Activated CD4-positive, alpha-beta T cell treated with anti-CD3 and anti-CD28 coated beads, Interleukin-2, amount 10 ng/mL, durations not matched to agents 24 days and 14 days (primary cell): ENCODE results near the gene MATK. TPM values are rescaled to one million over a fixed set of nuclear protein-coding genes. Genes with fewer than 3 reads are reported as not detected.

Experiments used
- DNase-seq: peaks from one replicate; pipeline ENCODE4 v3.0.0; 2022
- H3K27ac Mint-ChIP-seq: one replicate; pipeline ENCODE4 v1.8.0; 2022; ENCODE audit warnings: mild to moderate bottlenecking, mixed read lengths
- H3K27me3 Mint-ChIP-seq: one replicate; pipeline ENCODE4 v1.8.0; 2022; ENCODE audit warnings: mixed read lengths
- H3K36me3 Mint-ChIP-seq: one replicate; pipeline ENCODE4 v1.8.0; 2022; ENCODE audit warnings: low read depth, mild to moderate bottlenecking, mixed read lengths
- H3K4me1 Mint-ChIP-seq: one replicate; pipeline ENCODE4 v1.8.0; 2021; ENCODE audit warnings: mixed read lengths
- H3K4me3 Mint-ChIP-seq: one replicate; pipeline ENCODE4 v1.8.0; 2022; ENCODE audit warnings: mild to moderate bottlenecking, moderate library complexity, mixed read lengths
- H3K9me3 Mint-ChIP-seq: one replicate; pipeline ENCODE4 v1.8.0; 2021; ENCODE audit warnings: mixed read lengths
- intact Hi-C: fragments of 100-400 bp; cut with micrococcal nuclease; formaldehyde crosslinking; loops from one replicate; pipeline ENCODE4 v1.15.1; 2023
- total RNA-seq: library from RNA; stranded (reverse); gene quantifications from 2 replicates; pipeline ENCODE4 v1.2.3, GENCODE V29; 2022

MATK gene
- total RNA-seq, 1 donor from 2014 or later: 31.6 TPM

- no peaks in the 10 kb centered on the region for H3K4me1 Mint-ChIP-seq
- DNase-seq: no peak
- no peak overlapping the region for H3K4me3 Mint-ChIP-seq
- no peak overlapping the region for H3K27ac Mint-ChIP-seq
- intact Hi-C loops: no loop called here
- peaks cover 12% of the 10 kb centered on the region for H3K9me3 Mint-ChIP-seq
- no peaks in the 10 kb centered on the region for H3K27me3 Mint-ChIP-seq
- peaks cover 23% of the 10 kb centered on the region for H3K36me3 Mint-ChIP-seq
Measured at GRCh38 chr19:3778104-3778867, 7.9 kb downstream of the MATK start.

- Mint-ChIP-seq H3K4me3 (no peak overlapping the region), H3K9me3 (peaks cover 3% of the 10 kb centered on the region), H3K27me3 (no peaks in the 10 kb centered on the region), H3K36me3 (peaks cover 10% of the 10 kb centered on the region), H3K4me1 (no peaks in the 10 kb centered on the region), H3K27ac (no peak overlapping the region)
- intact Hi-C loops: no loop called here
- no peak for DNase-seq
Measured at GRCh38 chr19:3776479-3777040, 9.6 kb downstream of the MATK start.

- DNase-seq: no peak
- H3K9me3 Mint-ChIP-seq: no peaks in the 10 kb centered on the region
- peaks cover 3% of the 10 kb centered on the region for H3K36me3 Mint-ChIP-seq
- intact Hi-C loops: no loop called here
- no peak overlapping the region for H3K4me3 Mint-ChIP-seq
- H3K27me3 Mint-ChIP-seq: no peaks in the 10 kb centered on the region
- no peaks in the 10 kb centered on the region for H3K4me1 Mint-ChIP-seq
- H3K27ac Mint-ChIP-seq: no peak overlapping the region
Measured at GRCh38 chr19:3775831-3776230, 10.3 kb downstream of the MATK start.

- intact Hi-C loops: no loop called here
- Mint-ChIP-seq H3K27me3 (no peaks in the 10 kb centered on the region), H3K27ac (no peak overlapping the region), H3K36me3 (peaks cover 2% of the 10 kb centered on the region), H3K9me3 (no peaks in the 10 kb centered on the region), H3K4me3 (no peak overlapping the region), H3K4me1 (no peaks in the 10 kb centered on the region)
- DNase-seq: no peak
Measured at GRCh38 chr19:3775374-3775711, 10.8 kb downstream of the MATK start.

- Mint-ChIP-seq H3K27ac (no peak overlapping the region), H3K4me3 (no peak overlapping the region), H3K36me3 (peaks cover 2% of the 10 kb centered on the region), H3K9me3 (no peaks in the 10 kb centered on the region), H3K27me3 (no peaks in the 10 kb centered on the region), H3K4me1 (no peaks in the 10 kb centered on the region)
- no peak for DNase-seq
- intact Hi-C loops: no loop called here
Measured at GRCh38 chr19:3774621-3775373, 11.4 kb downstream of the MATK start.

GRCh38 chr19:3773814-3774515 lies 12.2 kb downstream of the MATK start:
- Mint-ChIP-seq H3K27ac (no peak overlapping the region), H3K4me1 (no peaks in the 10 kb centered on the region), H3K4me3 (no peak overlapping the region), H3K9me3 (no peaks in the 10 kb centered on the region), H3K36me3 (peaks cover 2% of the 10 kb centered on the region), H3K27me3 (no peaks in the 10 kb centered on the region)
- DNase-seq: no peak
- intact Hi-C loops: no loop called here

GRCh38 chr19:3771906-3772455 lies 14.2 kb downstream of the MATK start, which contains the start of gene RAX2:
Gene RAX2 (minus strand): TSS chr19:3772228. CDS start chr19:3771742, 486 bp downstream.
- H3K27me3 Mint-ChIP-seq: no peaks in the 10 kb centered on the region
- DNase-seq: no peak
- H3K9me3 Mint-ChIP-seq: no peaks in the 10 kb centered on the region
- no peak within 1 kb of the TSS for H3K27ac Mint-ChIP-seq
- intact Hi-C loops: no loop called here
- no peak within 1 kb of the TSS for H3K4me3 Mint-ChIP-seq
- peaks cover 11% of the 10 kb centered on the region for H3K36me3 Mint-ChIP-seq
- H3K4me1 Mint-ChIP-seq: no peaks in the 10 kb centered on the region

GRCh38 chr19:3771000-3771905 lies 14.9 kb downstream of the MATK start:
- Mint-ChIP-seq H3K4me1 (peaks cover 5% of the 10 kb centered on the region), H3K27ac (no peak overlapping the region), H3K27me3 (no peaks in the 10 kb centered on the region), H3K4me3 (no peak overlapping the region), H3K36me3 (peaks cover 16% of the 10 kb centered on the region), H3K9me3 (no peaks in the 10 kb centered on the region)
- DNase-seq: no peak
- intact Hi-C loops: no loop called here

- H3K27me3 Mint-ChIP-seq: no peaks in the 10 kb centered on the region
- no peak overlapping the region for H3K27ac Mint-ChIP-seq
- no peak for DNase-seq
- no peak overlapping the region for H3K4me3 Mint-ChIP-seq
- H3K36me3 Mint-ChIP-seq: peaks cover 17% of the 10 kb centered on the region
- H3K4me1 Mint-ChIP-seq: peaks cover 7% of the 10 kb centered on the region
- no peaks in the 10 kb centered on the region for H3K9me3 Mint-ChIP-seq
- intact Hi-C loops: no loop called here
Measured at GRCh38 chr19:3770136-3770999, 15.8 kb downstream of the MATK start.

GRCh38 chr19:3769494-3769893 lies 16.7 kb downstream of the MATK start:
- H3K36me3 Mint-ChIP-seq: peaks cover 17% of the 10 kb centered on the region

GRCh38 chr19:3768748-3769099 lies 17.5 kb downstream of the MATK start:
- Mint-ChIP-seq H3K4me1 (peaks cover 7% of the 10 kb centered on the region), H3K36me3 (peaks cover 17% of the 10 kb centered on the region), H3K9me3 (no peaks in the 10 kb centered on the region), H3K27me3 (no peaks in the 10 kb centered on the region), H3K4me3 (no peak overlapping the region), H3K27ac (peak overlapping the region; percentile 31)
- intact Hi-C loops: no loop called here
- DNase-seq: no peak

More at GRCh38 chr19:3769494-3769893, 16.7 kb downstream of the MATK start:
- DNase-seq: no peak
- intact Hi-C loops: no loop called here
- no peak overlapping the region for H3K4me3 Mint-ChIP-seq
- no peaks in the 10 kb centered on the region for H3K9me3 Mint-ChIP-seq
- peaks cover 7% of the 10 kb centered on the region for H3K4me1 Mint-ChIP-seq
- no peak overlapping the region for H3K27ac Mint-ChIP-seq
- no peaks in the 10 kb centered on the region for H3K27me3 Mint-ChIP-seq

- intact Hi-C loops: no loop called here
- no peak overlapping the region for H3K4me3 Mint-ChIP-seq
- no peaks in the 10 kb centered on the region for H3K27me3 Mint-ChIP-seq
- no peak overlapping the region for H3K27ac Mint-ChIP-seq
- peaks cover 18% of the 10 kb centered on the region for H3K36me3 Mint-ChIP-seq
- peaks cover 8% of the 10 kb centered on the region for H3K4me1 Mint-ChIP-seq
- no peaks in the 10 kb centered on the region for H3K9me3 Mint-ChIP-seq
- no peak for DNase-seq
Measured at GRCh38 chr19:3768015-3768747, 18.0 kb downstream of the MATK start.
